ENCODE measurements around the gene HIP1. TPM values are rescaled to one million over a fixed set of nuclear protein-coding genes. Genes with fewer than 3 reads are reported as not detected.

Gene HIP1
- total and polyA plus RNA-seq, 2 of the 4 experiments (the other 2 are of a cell fraction) = 6.8 to 10.0 TPM

GRCh38 chr7:75590373-75591005, 148.3 kb downstream of the HIP1 start:
- ATAC-seq (ENCODE audit: low read depth) = no peak
- no peak for TF ChIP-seq BHLHE40 (IDR thresholded peaks at IDR 0.05; ENCODE audit: low read depth, low read length)
- no peak for TF ChIP-seq POLR2A (IDR thresholded peaks at IDR 0.05; ENCODE audit: low read depth, low read length)
- no peak for TF ChIP-seq SMC3 (IDR thresholded peaks at IDR 0.05; ENCODE audit: low read depth, low read length)
- TF ChIP-seq, protein P1, sequence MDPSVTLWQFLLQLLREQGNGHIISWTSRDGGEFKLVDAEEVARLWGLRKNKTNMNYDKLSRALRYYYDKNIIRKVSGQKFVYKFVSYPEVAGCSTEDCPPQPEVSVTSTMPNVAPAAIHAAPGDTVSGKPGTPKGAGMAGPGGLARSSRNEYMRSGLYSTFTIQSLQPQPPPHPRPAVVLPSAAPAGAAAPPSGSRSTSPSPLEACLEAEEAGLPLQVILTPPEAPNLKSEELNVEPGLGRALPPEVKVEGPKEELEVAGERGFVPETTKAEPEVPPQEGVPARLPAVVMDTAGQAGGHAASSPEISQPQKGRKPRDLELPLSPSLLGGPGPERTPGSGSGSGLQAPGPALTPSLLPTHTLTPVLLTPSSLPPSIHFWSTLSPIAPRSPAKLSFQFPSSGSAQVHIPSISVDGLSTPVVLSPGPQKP (IDR thresholded peaks at IDR 0.05; ENCODE audit: borderline replicate concordance, low read depth, low read length) = no peak
- H3K36me3 ChIP-seq (ENCODE audit: control insufficient read depth, insufficient read depth, low read length) = peaks cover 15% of the 10 kb centered on the region
- no peak for DNase-seq
- no peak overlapping the region for H4K5ac ChIP-seq (ENCODE audit: low read depth, low read length)
- no peak overlapping the region for H3K4me3 ChIP-seq (ENCODE audit: insufficient read depth, low read depth, low read length)
- H3K9me3 ChIP-seq (ENCODE audit: control insufficient read depth, insufficient read depth, low read length) = no peaks in the 10 kb centered on the region
- H4K91ac ChIP-seq (ENCODE audit: insufficient read depth, low read depth, low read length) = no peak overlapping the region
- H2AFZ ChIP-seq (replicated peaks; ENCODE audit: low read length, poor library complexity) = no peak overlapping the region
- dilution Hi-C loops (cut with HindIII; ENCODE audit: low sequenced_read_pairs, unreplicated experiment) = no loop called here
- no peak overlapping the region for H3K18ac ChIP-seq (ENCODE audit: low read depth, low read length)
- H3K4me1 ChIP-seq (ENCODE audit: control insufficient read depth, insufficient read depth, low read length) = no peaks in the 10 kb centered on the region
- no peak overlapping the region for H4K8ac ChIP-seq (ENCODE audit: low read depth in 2 of 2, low read length in 2 of 2)
- no peaks in the 10 kb centered on the region for H3K27me3 ChIP-seq (ENCODE audit: control insufficient read depth, insufficient read depth, low read length)
- no CpG with 5 or more reads among the region's 2 CpGs for WGBS, 2 experiments (ENCODE audit: extremely low coverage in 2 of 2, insufficient read length in 1 of 2)
- in situ Hi-C loops (cut with MboI; ENCODE audit: low sequenced_read_pairs) = no loop called here
- H3K23ac ChIP-seq (ENCODE audit: low read depth, low read length) = no peak overlapping the region
- ChIA-PET CTCF (no interaction called here), POLR2A (ENCODE audit: unreplicated experiment) (no interaction called here)
- no peak overlapping the region for H3K9ac ChIP-seq (ENCODE audit: low read depth, low read length)
- no TSS peak for BruUV-seq (replicated peaks)
- H3K4me2 ChIP-seq (ENCODE audit: low read depth, low read length) = no peak overlapping the region
- H3K79me1 ChIP-seq (ENCODE audit: low read depth in 1 of 2, low read length in 2 of 2) = no peaks in the 10 kb centered on the region; a peak in 1 of 4 replicates
- no peak overlapping the region for H2AK5ac ChIP-seq (ENCODE audit: low read depth, low read length)
- no peak overlapping the region for H3K14ac ChIP-seq (replicated peaks; ENCODE audit: low read depth, low read length)
- intact Hi-C loops (cut with micrococcal nuclease) = no loop called here
- no peak overlapping the region for H3K27ac ChIP-seq (ENCODE audit: insufficient read depth, low read length)
- no peak overlapping the region for H2BK120ac ChIP-seq (ENCODE audit: low read depth, low read length)
- H3K4ac ChIP-seq (ENCODE audit: low read depth, low read length) = no peak overlapping the region
- H3K9me1 ChIP-seq (ENCODE audit: insufficient read depth, low read length) = no peaks in the 10 kb centered on the region
- no peaks in the 10 kb centered on the region for H4K20me1 ChIP-seq (ENCODE audit: insufficient read depth, low read length)
- no peak overlapping the region for H2AK9ac ChIP-seq (replicated peaks; ENCODE audit: low read depth, low read length, poor library complexity)
- H2BK15ac ChIP-seq (ENCODE audit: low read depth, low read length) = no peak overlapping the region
- no peak overlapping the region for H3K56ac ChIP-seq (ENCODE audit: extremely low read depth, insufficient read depth, low read length)
- no peak overlapping the region for H2BK20ac ChIP-seq (ENCODE audit: low read depth, low read length)
- no peak overlapping the region for H2BK5ac ChIP-seq (ENCODE audit: low read depth, low read length, poor library complexity, severe bottlenecking)
